GM18517 (cell line): Measurements from ENCODE around the gene SEPTIN10.

Source experiments
- ATAC-seq: cut with Tn5 transposase; IDR thresholded peaks from one replicate; pipeline ENCODE4 v1.9.1; 2021; ENCODE audit warnings: mild to moderate bottlenecking, moderate library complexity; ENCODE audit not compliant: unreplicated experiment

Gene SEPTIN10

GRCh38 chr2:109501461-109501860, 112.3 kb downstream of the SEPTIN10 start:
- no peak for ATAC-seq

GRCh38 chr2:109500910-109501309, 112.9 kb downstream of the SEPTIN10 start:
- ATAC-seq: no peak

- no peak for ATAC-seq
Observed at GRCh38 chr2:109499566-109499965, 114.2 kb downstream of the SEPTIN10 start.

GRCh38 chr2:109498906-109499305, 114.9 kb downstream of the SEPTIN10 start:
- no peak for ATAC-seq

- ATAC-seq: no peak
Observed at GRCh38 chr2:109497911-109498870, 115.6 kb downstream of the SEPTIN10 start.

- no peak for ATAC-seq
Observed at GRCh38 chr2:109497463-109497862, 116.3 kb downstream of the SEPTIN10 start.

- no peak for ATAC-seq
Observed at GRCh38 chr2:109494351-109494750, 119.4 kb downstream of the SEPTIN10 start.

GRCh38 chr2:109493176-109493935, 120.4 kb downstream of the SEPTIN10 start:
- ATAC-seq: no peak
